Dedifferentiated amniotic fluid mesenchymal stem cell (primary cell): ENCODE data around the gene MYO18A.
"Not testable (repeated sequence)": the region's sequence is repeated elsewhere in the genome, so short reads cannot be mapped to it uniquely, and the experiment has no call there.

ENCODE experiments used
- DNase-seq: peaks from one replicate; pipeline ENCODE4 v3.0.0-alpha.2; 2016; ENCODE audit errors: extremely low spot score

The MYO18A gene

DNA sequence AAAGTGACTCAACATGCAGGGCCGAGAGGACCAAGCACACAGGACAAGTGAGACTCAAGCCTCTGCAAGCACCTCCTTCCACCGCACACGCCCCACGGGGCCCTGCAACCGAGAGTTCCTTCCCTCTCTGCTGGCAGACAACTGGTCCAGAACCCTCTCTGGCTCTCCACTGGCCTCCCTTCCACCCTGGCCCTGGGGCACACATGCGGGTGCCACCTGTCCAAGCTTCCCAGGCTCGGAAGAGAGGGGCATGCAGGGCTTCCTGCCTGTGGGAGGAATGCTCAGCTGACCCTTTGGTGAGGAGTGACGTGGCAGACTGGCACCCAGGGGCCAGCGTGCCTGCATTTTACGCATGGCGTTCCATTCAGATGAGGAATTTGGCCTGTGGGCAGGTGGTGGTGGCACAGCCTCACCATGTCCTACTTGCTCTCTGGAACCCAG lies 77.4 kb downstream of the MYO18A start:
- no peak for DNase-seq

DNA sequence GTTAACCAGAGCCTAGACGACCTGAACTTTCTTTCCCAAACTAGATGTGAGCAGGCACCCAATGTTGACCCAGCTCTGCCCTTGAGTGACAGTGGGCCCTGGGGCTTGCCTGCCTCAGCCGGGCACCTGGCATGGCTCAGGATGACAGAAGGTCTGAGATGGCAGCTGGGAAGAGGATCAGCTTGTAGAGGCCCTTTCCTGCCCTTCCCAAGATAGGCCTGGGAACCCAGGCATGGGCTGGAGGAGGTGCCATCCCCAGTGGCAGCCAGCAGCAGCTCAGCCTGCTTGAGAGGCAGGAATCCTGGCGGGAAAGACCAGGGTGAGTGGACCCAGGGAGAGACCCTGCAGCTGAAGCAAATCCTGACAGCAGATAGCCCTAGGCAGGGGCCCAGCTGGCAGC lies 78.2 kb downstream of the MYO18A start:
- no peak for DNase-seq

DNA sequence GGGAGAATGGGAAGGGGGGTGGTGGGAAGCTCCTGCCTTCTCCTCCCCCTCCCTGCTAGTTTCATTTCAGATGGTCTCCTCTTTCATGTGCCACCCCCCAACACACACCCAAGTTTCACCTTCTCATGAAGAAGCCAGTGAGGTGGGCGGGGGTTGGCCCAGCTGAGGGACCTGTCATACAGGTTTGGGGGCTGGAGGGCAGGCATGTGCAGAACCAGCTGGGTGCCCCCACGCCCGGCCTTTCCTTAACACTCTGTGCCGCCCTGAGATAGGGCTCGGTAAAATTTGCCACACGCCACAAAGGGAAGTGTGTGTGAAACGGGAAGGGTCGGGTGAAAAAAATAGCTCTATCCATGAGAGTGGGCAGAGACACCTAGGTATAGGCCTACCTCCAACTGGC lies 79.9 kb downstream of the MYO18A start:
- DNase-seq, result no peak

DNA sequence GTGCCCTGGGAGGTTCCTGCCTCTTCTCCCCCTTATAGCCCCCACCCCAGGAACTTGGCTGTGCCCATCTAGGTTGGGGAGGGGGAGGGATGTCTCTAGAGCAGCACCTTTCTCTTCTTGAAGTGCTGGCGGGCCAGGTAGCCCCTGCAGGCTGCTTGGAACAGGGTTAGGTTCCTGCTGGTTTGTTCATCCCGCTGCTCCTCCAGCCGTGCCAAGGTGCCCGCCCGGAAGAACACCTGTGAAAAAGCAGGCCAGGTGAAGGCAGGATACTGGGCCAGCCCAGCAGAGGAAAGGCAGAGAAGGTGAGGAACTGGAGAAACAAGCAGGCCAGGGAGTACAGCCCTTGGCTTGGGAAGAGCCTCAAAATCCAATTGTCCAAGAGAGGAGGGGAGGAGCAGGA lies 80.7 kb downstream of the MYO18A start:
- no peak for DNase-seq

DNA sequence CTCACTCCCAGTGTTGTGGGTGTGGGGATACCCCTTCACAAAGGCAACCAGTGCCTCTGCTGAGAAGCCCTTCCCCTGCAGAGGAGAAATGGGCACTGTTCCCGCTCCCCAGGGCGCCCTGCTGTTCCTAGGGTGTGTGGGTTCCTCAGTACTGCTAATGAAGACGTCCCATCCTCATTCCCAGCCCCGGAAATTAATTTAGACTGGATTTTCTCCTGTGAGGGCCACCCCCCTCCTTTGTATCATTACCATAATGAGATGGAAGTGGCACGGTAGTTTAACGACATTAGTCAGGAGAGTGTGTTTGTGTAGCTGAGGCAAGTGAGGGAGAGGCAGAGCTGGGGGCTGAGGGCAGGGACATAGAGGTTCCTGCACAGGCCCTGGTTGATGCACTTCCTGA lies 84.1 kb downstream of the MYO18A start:
- no peak for DNase-seq

DNA sequence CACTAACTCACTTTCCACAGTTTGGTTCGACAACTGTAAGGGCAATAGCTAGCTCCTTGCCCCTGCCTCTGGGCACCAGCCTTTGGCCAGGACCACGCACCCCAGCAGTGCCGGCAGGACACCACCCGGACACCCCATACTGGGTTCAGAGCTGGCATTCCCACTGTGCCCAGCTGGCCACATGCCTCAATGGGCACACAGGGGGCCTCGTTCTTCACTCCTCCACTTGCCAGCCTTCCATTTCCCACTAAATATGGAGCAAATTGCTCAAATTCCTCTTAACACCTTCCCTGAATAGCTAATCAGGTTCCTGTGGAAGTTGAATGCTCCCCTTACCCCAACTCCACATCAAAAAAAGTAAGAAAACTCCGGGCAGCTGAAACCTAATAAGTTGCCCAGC lies 84.8 kb downstream of the MYO18A start:
- DNase-seq, result no peak

DNA sequence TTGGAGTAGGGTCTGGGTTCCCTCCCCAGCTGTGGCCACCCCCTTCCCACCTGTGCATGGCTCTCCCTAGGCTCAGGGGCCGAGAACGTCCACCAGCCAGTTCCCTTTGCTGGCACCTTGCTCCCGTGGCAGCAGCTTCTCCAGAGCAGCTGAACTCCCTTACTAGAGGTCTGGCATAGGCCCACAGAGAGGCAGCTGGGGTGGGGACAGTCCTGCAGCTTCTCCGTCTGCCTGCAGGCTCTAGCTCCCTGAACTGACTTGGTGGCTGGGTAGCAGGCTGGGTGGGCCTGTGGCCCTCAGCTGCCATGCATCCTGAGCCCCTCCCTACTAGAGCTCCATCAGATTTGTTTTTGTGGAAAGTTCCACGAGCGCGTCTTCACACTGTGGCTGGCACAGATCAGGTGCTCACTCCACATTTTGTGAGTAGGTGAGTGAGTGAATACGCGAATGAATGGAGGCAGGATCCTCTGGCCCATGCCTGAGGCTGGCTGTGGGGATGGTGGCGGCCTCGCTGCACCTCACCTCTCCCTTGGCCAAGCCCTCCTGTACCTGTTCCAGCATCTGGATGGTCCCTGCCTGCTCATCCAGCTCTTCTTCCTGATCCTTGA lies 86.0 kb downstream of the MYO18A start:
- DNase-seq, result no peak

DNA sequence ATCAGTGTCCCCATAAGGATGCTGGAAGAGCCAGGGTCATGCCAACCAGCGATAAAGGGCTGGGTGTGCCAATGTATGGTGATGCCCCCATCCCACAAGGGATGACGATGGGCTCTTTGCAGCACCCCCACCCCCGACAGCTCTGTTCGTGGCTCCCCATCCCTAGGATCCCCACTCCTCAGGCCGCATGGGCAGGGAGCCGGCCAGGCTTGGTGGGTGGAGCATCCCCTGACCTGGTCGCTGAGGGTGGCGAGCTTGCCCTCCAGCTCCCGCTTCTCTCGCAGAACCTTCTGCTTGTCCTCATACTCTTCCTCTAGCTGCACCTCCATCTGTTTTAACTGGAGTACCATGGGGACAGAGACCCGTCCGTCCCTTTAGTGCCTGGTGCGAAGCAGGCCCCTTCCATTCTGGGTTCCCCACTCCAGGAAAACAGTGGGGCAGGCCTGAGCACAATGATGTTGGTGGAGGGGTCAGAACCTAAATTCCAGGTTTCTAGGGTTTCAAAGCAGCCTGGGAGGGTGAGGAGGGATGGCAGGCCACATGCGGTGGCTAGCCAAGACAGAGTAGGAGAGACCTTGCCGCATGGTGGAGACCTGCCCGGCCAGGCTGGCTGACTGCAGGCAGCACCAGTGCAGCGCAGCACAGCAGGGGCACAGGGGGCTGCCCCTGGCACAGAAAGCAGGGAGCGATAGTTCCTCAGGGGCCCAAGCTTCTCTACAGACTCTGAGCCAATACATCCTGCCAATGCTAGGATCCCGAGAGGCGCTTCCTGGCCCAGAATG lies 86.9 kb downstream of the MYO18A start:
- no peak for DNase-seq

DNA sequence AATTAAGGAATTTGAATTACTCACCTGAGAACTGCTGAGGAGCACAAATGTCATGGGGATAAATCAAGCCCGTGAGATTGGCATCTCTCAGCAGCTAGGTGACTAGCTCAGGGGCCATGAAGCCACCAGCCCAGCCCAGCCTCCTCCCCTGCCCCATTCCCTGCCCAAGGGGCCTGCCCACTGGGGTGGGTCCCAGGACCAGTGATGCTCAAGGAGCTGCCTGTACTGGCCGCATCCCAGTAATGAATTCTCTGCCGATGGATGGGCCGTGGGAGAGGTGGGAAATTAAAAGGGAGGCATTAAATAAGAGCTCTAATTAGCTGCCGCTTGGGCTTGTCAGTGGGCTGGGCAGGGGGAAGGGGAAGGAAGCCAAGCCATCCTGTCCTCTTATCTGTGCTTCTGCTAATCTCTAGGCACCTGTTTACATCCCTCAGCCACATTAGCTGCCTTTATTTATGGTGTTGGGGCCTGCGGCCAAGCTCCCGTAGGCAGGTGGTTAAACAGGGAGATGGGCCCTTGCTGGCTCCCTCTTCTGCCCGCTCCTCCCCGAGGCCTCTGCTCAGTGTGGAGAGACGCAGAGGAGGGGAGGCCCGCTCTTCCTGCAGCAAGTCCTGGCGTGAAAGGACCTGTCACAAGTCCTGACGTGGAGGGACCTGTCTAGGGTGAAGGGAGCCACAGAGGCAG lies 88.5 kb downstream of the MYO18A start:
- DNase-seq, result no peak

DNA sequence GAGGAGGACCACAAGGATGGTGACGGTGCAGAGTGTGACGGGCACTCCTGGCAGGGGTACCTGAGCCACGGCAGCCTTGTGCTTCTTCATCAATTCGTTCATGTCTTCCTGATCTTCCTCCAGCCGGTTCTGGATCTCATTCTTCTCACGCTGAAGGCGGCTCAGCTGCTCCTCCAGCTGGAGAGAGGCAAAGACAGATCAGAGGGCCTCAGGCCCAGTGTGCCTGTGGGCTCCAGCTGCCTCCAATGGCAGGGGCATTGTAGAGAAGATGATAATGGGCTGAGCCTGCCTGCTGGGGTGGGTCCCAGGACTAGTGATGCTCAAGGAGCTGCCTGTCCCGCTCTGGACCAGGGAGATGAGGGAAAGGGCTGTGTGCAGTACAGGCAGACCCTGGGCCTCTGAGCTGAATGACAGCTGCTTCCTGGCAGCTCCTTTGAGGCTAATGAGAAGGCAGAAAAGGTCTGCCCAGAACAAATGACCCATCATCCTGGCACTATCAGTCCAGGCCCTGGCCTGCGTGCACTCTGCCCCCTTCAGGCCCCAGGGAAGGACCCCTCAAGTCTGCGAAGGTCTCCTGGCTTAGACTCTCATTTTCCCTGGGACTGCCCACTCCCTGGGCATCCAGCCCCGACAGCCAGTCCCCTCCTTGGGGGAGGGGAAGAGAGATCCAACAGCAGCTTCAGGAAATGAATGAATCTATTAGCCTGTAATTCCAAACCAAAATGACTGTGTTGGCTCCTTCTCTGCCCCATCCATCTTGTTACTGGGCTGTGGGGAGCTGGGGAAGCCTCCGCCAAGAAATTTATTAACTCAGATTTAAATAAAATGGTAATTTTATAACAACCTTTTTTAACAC lies 89.2 kb downstream of the MYO18A start:
- no peak for DNase-seq

DNA sequence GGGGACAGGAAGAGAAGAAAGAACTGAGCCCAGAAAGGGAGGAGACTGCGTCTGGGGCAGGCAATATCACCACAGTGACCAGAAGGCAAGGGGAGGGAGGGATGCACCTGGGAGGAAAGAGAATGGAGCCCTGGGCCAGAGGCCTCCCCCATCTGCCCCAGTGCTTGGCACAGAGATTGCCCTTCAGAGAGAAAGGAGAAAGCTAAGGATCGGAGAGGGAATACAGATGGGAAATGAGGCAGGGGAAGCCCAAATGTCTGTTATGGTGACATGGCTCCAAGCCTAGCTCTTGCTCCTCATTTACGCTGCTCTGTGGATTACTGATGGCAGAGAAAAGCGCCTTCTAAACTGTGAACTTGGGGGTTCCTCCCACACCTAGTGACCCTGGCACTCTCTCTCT lies 90.1 kb downstream of the MYO18A start:
- DNase-seq, result no peak

DNA sequence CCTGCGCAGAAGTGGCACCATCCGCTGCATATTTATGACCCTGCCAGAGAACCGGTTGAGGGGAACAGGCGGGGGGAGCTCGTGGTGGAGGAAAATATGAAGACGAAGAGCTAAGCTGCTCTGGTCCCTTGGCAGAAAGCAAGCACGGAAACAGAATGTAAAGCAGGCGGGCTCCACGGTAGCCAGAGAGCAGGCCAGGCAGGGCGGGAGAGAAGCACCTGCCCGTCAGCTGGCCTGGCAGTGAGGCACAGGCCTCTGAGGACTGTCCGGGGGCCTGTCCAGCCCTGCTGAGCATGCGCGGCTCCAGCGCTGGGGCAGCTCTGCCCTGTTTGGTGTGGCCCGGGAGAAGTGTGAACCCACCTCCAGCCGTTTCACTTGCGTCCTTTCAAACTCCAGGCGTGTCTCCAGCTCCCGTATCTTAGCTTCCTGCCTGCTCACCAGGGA lies 90.6 kb downstream of the MYO18A start:
- no peak for DNase-seq

DNA sequence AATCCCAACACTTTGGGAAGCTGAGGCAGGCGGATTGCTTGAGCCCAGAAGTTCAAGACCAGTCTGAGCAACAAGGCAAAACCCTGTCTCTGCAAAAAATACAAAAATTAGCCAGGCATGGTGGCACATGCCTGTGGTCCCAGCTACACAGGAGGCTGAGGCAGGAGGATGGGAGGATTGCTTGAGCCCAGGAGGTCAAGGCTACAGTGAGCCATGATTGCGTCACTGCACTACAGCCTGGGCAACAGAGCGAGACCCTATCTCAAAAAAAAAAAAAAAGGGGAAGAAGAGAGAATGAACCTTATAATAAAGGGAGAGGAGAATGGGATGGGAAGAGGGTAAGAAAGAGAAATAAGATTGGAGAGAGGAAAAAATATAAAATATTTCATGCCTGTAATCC lies 91.4 kb downstream of the MYO18A start:
- not testable (repeated sequence) for DNase-seq

DNA sequence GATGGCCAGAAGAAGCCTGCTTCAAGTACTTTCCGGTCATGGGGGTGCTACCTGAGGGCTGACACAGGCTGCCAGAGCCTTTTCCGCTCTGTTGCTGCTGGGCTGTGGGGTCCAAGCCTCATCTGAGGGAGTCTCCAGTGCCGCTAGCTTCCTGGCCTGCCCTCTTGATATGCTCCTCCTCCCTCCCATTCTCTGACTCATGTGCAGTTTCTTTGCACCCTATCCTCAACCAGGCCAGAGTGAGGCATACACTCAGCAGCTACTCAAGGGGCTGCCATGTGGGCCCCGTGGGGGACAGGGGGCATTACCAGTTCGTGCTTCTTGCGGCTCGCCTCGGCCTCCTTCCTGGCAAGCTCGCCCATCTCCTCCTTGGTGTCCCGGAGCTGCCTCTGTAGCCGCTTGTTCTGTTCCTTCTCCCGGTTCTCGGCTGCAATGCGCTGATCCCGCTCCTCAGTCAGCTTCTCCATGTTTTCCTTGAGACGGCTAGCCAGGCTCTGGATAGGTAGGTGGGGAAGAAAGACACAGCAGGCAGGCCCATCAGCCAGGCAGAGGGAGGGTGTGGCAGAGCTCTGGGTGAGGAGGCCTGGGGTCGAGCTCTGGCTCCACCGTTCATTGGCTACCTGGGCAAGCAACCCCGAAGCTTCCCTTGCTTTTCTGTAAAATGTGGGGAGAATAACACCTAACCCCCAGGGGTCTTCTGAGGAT lies 93.4 kb downstream of the MYO18A start:
- DNase-seq, result no peak

DNA sequence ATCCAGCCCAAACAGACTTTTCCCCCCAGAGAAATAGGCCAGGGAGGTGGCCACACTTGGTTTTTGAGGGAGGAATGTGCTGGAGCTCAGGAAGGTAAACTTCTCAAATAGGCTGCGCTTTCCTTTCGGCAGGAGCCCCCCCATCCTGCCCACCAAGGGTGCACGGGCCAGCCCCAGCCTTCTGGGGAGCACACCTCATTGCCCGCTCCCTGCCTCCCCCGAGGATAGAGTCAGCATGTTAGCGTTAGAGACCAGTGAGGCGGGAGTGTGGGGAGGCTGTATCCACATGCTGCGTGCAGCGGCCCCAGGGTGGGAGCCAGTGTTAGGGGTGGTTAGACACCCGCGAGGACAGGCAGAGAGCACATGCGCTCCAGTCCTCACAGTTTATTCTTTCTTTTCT lies 95.0 kb downstream of the MYO18A start:
- no peak for DNase-seq

DNA sequence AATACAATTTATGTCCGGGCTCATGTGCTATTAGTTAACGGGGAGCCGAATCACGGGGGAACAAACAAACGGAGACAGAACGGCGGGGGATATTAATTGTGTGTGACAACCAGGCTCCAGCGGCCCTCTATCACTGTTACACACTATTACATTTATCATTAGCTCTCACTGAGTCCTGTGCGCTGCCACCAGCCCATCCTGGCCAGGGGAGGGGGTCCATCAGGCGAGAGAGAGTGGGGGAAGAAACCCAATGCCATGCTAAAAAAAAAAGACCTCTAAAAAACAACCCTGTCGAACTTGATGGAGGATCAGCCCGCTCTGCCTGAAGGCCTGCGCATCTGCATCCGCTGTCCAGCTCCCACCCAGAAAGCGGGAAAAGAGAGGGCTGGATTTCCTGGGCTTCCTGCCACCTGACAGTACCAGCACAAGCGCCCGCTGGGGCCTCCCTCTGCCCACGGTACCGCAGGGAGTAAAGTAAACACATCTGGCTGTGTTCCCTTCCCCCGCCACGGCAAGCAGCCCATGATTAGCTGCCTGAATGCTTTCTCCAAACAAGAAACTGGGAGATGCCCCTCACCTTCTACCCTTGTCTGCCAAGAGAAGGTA lies 95.6 kb downstream of the MYO18A start:
- no peak for DNase-seq

DNA sequence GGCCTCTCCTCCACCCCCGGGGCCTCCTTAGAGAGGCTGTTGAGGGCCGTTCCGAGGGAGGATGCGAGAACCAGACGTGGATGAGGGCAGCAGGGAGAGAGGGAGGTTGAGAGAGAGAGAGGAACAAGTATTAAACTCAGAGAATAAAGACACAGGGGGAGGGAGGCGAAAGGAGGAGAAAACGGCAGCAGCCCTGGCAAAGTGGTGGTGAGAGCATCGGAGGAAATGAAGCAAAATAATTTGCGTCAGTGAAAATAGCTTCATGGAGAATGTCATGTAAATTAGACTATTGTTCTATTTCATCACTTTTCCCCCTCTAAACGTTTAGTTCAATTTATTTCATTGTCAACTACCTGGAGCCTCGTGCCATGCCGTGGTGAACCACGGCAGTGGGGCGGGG lies 99.2 kb downstream of the MYO18A start:
- DNase-seq, result no peak

DNA sequence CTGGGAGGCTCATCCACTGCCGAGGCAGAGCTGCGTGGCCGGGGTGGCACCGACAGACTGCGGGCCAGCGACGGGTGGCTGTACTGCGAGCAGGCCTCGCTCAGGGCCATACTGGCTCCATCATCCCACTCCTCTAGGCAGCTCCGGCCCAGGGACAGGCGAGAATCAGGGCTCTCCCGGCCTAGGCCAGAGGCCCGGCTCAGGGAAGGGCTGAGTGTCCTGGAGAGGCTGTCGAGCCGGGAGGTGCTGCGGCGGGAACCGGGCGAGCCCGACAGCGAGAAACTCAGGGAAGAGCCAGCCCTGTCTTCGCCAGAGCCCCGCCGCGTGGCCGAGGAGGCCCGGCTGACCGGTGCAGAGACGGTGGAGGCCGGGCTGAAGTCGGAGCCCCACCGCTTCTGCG lies 99.9 kb downstream of the MYO18A start:
- no peak for DNase-seq

DNA sequence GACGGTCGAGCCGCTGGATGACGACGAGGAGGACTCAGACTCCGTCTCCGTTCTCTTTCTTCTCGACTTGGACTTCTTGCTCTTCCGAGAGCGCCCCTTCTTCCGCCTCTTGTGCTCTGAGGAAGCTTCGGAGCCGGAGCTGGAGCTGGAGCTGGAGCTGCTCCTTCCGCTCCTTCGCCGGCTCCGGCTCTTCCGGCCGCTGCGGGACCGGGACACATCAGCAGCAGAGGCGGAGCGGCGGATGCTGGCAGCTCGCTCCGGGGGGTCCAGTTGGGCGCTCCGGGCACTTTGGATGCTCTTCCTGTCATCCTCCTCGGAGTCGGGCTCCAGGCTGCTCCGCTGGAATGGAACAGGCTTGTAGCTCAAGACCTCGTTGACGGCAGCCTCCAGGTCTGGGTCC lies 100.3 kb downstream of the MYO18A start:
- DNase-seq, result no peak

DNA sequence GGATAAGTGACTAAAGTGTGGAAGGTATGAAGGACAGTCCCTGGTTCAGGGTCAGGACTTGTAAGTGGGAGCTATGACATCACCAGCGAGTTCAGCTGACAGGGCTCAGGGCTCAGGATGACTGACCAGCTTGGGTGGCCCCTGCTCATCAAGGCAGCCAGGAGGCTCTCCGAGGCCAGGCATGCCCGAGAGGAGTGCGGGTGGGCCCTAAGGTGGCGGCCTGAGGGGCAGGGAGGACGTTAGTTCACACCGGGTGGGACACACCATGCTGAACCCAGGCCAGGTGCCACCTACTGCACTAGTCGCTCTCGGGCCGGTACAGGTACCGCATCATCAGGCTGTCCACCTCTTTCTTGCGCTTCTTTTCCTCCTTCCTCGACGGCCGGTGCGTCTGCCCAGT lies 100.8 kb downstream of the MYO18A start:
- no peak for DNase-seq
